Measurements from ENCODE around the gene CALB2.

The CALB2 gene

DNA sequence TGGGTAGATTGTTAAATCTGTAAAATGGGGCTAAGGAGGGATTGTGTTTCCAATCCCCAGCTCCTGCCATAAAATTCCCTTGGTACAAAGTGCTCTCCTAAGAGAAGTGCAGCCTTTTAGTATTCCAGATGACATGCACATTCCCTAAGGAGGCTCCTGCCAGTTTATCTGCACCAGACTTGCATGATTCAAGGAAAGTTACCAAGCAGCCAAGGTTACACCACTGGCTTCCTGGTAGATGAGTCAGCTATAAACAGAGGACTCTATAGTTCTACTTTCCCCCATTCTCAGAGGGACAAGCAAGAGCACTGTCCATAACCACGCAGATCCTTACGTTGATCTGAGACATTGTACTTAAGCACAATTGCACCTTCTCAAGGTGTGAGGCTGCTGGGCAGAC, 1.9 kb downstream of the CALB2 start:
- H3K27me3 Mint-ChIP-seq, result peaks cover 32% of the 10 kb centered on the region
- H3K9me3 Mint-ChIP-seq, result no peaks in the 10 kb centered on the region
- H3K36me3 Mint-ChIP-seq (ENCODE audit: low read depth), result no peaks in the 10 kb centered on the region
- H3K4me1 Mint-ChIP-seq (ENCODE audit: low read depth), result peaks cover 2% of the 10 kb centered on the region
- no peak overlapping the region for H3K27ac Mint-ChIP-seq
- no peak overlapping the region for H3K4me3 Mint-ChIP-seq
- DNase-seq, result no peak

DNA sequence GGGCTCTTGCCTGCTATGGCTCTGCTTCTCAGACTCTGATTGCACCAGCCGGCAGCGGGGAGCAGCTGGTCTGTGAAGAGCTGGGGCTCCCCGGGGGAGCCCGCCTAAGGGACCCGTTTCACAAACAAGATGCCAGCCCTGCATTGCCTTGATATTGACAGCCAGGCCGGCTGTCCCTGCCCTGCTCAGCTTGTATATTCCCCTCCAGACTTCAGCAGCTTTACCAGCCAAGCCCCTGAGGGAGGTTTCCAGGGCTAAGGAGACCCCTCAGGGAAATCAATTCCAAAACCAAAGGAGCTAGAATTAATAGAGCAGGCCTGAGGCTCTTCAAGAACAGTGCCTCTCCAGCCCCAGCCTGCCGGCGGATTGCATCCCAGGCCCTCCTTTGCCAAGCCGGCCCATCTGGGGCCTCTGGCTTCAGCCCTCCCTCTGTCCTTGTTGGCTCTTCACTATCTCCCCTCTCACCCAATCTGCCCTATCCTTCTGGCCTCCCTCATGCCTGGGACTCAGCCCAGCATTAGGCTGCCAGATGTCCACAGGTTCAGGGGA, 5.7 kb downstream of the CALB2 start:
- peaks cover 38% of the 10 kb centered on the region for H3K27me3 Mint-ChIP-seq
- DNase-seq, result no peak
- H3K4me1 Mint-ChIP-seq (ENCODE audit: low read depth), result no peaks in the 10 kb centered on the region
- H3K9me3 Mint-ChIP-seq, result no peaks in the 10 kb centered on the region
- no peaks in the 10 kb centered on the region for H3K36me3 Mint-ChIP-seq (ENCODE audit: low read depth)
- H3K4me3 Mint-ChIP-seq, result no peak overlapping the region
- H3K27ac Mint-ChIP-seq, result no peak overlapping the region

DNA sequence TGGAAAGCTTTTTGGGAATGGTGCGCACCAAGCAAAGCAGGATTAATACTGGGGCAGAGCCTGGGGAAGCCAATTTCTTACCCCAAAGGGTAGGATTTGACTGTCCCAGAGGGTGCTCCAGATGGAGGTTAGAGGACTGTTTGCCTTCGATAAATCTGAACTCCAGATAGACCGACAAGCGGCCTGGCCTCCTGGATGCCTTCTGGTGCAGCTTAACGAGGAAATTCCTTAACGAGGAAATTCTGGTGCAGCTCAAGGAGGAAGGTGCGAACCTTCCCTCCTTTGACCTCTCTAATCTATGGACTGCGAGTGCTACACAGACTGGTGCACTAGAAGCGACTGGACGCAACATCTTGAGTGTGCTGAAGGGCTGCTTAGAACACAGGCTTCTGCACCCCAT, 6.5 kb downstream of the CALB2 start:
- no peak for DNase-seq
- Mint-ChIP-seq H3K9me3 (no peaks in the 10 kb centered on the region), H3K4me3 (no peak overlapping the region), H3K36me3 (ENCODE audit: low read depth) (no peaks in the 10 kb centered on the region), H3K4me1 (ENCODE audit: low read depth) (no peaks in the 10 kb centered on the region), H3K27me3 (peaks cover 30% of the 10 kb centered on the region), H3K27ac (no peak overlapping the region)

DNA sequence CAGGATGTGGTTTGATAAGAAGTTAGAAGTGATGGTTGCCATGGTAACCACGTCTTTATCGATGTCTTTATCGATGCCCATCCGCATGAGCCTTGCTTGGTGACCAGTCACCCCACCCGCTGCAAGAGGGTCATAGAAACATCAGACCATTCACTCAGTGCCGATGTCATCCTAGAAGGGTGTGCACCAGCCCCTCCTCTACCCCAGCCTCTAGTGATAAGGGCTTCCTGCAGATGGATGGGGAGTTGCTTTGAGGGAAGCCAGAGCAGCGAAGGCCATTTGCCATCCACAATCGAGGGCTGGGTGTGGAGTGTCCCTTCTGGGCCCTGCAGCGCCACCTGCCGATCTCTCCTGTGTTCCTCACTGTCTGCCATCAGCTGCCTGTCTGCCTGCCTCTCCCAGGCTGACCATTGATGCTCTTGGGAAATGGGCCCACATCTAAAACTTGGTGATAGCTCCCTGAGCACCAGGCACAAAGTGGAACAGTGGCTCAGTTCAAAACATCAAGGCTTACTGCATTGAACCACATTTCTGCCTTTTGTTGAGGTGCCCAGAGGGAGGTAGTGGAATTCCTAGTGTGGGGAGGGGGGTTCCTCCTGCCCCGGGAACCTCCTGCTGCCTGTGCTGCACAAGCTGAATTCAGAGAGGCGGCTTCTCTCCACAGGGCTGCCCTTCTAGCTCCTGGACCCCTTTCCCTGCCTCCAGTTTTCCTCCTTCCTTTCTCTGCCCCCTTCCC, 8.9 kb downstream of the CALB2 start:
- Mint-ChIP-seq H3K9me3 (no peaks in the 10 kb centered on the region), H3K27me3 (peaks cover 36% of the 10 kb centered on the region), H3K4me1 (ENCODE audit: low read depth) (no peaks in the 10 kb centered on the region), H3K36me3 (ENCODE audit: low read depth) (no peaks in the 10 kb centered on the region), H3K27ac (no peak overlapping the region), H3K4me3 (no peak overlapping the region)
- DNase-seq, result peak; percentile 40

DNA sequence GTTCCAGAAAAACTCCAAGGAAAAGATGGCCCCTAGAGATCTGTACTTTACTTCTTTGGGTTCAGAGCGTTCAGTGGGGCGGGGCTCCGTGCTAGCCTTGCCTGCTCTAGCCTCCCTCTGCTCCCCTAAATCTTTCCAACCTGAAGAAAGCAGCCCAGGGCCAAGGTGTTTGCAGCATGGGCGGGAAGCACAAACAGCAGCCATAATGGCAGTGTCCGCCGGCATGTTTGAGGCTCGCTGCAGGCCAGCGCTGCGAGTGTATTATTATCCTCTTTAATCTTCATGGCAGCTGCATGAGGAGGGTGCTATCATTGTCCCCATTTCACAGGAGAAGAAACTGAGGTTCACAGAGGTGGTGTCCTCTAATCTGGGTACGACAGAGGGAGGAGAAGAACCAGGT, 10.4 kb downstream of the CALB2 start:
- DNase-seq, result no peak
- Mint-ChIP-seq H3K36me3 (ENCODE audit: low read depth) (no peaks in the 10 kb centered on the region), H3K27ac (no peak overlapping the region), H3K4me1 (ENCODE audit: low read depth) (no peaks in the 10 kb centered on the region), H3K27me3 (peaks cover 44% of the 10 kb centered on the region), H3K4me3 (no peak overlapping the region), H3K9me3 (no peaks in the 10 kb centered on the region)

DNA sequence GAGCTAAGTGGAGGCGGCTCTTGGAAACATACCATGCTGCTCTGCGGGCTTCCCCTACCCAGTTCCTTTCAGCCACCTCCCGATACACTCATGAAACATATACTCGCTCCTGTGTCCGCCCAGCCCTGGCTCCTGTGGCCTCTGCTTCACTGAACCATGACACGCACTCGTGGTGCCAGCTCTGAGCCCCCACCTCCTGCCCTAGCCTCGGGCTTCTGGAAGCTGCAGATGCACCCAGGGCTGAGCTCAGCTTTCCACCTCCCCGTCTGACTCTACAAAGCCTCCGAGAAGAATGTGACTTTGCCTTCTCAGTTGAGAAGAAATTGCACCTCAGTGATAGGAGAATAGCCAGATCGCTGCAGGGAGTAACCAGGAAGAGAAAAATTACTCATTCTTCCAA, 11.0 kb downstream of the CALB2 start:
- Mint-ChIP-seq H3K4me1 (ENCODE audit: low read depth) (no peaks in the 10 kb centered on the region), H3K4me3 (no peak overlapping the region), H3K27ac (no peak overlapping the region), H3K36me3 (ENCODE audit: low read depth) (no peaks in the 10 kb centered on the region), H3K27me3 (peaks cover 47% of the 10 kb centered on the region), H3K9me3 (no peaks in the 10 kb centered on the region)
- DNase-seq, result no peak

DNA sequence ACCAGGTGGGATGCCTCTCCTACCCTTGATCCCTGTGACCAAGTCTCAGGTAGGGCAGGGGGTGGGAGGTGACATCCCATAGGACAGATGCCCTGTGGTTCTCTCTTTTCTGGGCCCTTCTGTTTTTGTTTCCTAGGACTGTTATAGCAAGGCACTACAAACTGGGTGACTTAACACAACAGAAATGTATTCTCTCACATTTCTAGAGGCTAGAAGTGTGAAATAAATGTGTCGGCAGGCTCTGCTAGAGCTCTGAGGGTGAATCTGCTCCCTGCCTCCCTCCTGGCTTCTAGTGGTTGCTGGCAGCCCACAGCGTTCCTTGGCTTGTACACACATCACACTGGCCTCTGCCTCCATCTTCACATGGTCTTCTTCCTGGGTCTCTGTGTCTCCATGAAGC, 12.7 kb downstream of the CALB2 start:
- DNase-seq, result no peak
- Mint-ChIP-seq H3K9me3 (no peaks in the 10 kb centered on the region), H3K27me3 (peaks cover 51% of the 10 kb centered on the region), H3K27ac (no peak overlapping the region), H3K4me3 (no peak overlapping the region), H3K36me3 (ENCODE audit: low read depth) (no peaks in the 10 kb centered on the region), H3K4me1 (ENCODE audit: low read depth) (no peaks in the 10 kb centered on the region)

DNA sequence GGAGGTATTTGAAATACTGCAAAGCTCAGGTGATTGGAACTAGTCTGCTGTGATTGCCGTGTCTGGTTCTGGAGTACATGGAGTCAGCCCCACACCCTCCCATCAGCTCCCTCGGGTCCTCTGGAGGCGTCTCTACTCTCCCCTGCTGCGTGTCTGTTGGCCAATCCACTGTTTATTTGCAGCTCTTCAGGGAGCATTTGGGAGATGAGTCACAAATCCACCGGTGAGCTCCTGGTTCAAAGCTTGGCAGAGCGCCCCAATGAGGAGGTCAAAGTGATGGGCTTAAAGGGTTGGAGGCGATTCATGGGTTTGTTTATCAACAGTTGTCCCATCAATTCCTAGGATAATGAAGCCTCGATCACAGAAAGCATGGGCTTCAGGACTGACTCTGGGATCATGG, 14.6 kb downstream of the CALB2 start:
- peaks cover 48% of the 10 kb centered on the region for H3K27me3 Mint-ChIP-seq
- H3K27ac Mint-ChIP-seq, result no peak overlapping the region
- no peaks in the 10 kb centered on the region for H3K9me3 Mint-ChIP-seq
- no peaks in the 10 kb centered on the region for H3K36me3 Mint-ChIP-seq (ENCODE audit: low read depth)
- H3K4me1 Mint-ChIP-seq (ENCODE audit: low read depth), result no peaks in the 10 kb centered on the region
- DNase-seq, result no peak
- H3K4me3 Mint-ChIP-seq, result no peak overlapping the region

DNA sequence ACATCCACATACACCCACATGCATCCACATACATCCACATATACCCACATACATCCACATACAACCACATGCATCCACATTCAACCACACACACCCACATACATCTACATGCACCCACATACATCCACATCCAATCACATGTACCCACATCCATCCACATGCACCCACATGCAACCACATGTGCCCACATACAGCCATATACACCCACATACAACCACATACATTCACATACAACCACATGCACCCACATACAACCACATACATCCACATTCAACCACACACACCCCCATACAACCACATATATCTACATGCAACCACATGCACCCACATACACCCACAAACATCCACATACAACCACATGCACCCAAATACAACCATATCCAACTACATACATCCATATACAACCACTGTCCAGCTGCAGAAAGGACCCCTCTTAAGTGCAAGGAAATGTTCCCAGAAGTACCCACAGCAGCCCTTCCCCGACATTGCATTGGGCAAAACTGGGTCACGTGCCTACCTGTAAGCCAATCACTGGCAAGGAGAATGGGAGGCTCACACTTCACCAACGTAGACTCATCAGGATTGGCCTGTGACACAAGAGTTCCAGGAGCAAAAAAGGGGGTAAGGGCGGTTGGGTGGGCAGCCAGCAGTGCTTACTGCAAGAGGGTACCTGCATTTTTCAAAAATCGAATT, 18.1 kb downstream of the CALB2 start:
- H3K4me1 Mint-ChIP-seq (ENCODE audit: low read depth), result no peaks in the 10 kb centered on the region
- H3K36me3 Mint-ChIP-seq (ENCODE audit: low read depth), result no peaks in the 10 kb centered on the region
- DNase-seq, result no peak
- no peak overlapping the region for H3K4me3 Mint-ChIP-seq
- no peaks in the 10 kb centered on the region for H3K9me3 Mint-ChIP-seq
- no peak overlapping the region for H3K27ac Mint-ChIP-seq
- peaks cover 50% of the 10 kb centered on the region for H3K27me3 Mint-ChIP-seq

DNA sequence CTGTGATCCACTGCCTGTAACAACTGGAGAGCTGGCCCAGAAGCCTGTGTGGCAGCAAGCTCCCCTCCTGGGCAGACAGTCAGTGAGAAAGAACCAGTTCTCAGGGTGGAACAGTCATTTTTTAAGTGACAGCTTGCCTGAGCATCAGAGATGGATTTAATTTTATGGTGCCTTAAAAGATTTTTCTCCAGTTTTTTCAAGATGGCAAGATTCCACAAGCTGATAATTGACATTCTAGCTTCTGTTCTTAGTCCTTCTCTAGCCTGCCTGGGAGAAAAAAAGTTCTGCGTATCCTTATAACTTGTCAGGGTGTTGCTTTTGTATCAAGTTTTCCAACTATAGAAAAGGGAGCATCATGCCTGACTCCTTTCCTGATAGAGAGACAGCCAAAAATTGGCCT, 21.2 kb downstream of the CALB2 start:
- DNase-seq, result no peak

DNA sequence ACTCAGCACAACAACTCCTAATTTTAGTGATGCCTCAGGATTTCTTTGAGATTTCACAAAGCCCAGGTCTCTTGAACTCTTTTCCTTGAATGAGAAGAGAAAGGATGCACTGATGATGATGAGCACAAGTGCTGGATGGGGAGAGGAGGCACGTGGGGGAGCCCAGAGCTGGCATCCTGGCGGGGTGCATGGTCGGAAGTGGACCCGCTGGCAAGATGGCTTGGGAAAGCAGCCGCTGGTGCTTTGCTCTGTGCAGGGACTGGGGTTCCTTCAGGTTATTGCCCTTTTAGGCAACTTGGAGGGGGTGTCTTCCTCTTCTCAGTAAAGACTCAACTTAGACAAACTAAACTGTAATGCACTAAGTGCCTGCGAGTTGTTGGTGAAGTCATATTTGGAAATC, 22.3 kb downstream of the CALB2 start:
- no peak for DNase-seq
- Mint-ChIP-seq H3K36me3 (ENCODE audit: low read depth) (no peaks in the 10 kb centered on the region), H3K4me3 (no peak overlapping the region)

More for the DNA sequence above, 21.2 kb downstream of the CALB2 start:
- H3K4me3 Mint-ChIP-seq, result no peak overlapping the region
- H3K4me1 Mint-ChIP-seq (ENCODE audit: low read depth), result no peaks in the 10 kb centered on the region
- H3K27ac Mint-ChIP-seq, result no peak overlapping the region
- H3K9me3 Mint-ChIP-seq, result no peaks in the 10 kb centered on the region
- H3K27me3 Mint-ChIP-seq, result peaks cover 34% of the 10 kb centered on the region
- H3K36me3 Mint-ChIP-seq (ENCODE audit: low read depth), result no peaks in the 10 kb centered on the region

DNA sequence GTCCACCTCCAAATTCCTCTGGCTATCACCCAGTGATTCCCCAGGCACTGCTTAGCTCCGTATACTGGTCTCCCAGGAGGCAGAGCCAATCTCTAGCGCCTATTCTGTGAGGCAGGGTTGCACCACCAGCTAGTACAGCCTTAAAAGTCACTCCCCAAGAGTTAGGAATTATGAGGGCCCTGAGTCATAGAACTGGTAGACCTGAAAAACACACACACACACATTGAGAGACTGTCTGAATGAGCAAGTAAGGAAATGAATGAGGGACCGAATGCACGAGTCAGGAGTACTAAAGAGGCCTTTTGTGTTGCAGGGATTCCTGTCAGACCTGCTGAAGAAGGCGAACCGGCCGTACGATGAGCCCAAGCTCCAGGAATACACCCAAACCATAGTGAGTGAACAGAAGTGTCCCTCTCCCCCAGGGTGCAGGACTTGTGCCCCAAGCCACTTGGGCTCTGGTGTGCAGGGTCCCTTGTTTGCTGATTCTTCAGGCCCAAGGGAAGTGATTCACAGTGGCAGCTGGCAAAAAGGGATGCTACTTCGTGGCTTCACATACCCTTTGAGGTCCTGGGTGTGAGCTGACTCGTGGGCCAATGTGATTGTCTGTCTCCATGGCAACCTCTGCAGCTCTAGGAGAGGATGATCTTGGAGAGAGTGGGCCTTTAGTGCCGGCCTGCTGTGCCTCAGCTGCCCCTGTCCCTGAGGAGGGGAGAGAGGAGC, 24.7 kb downstream of the CALB2 start:
- Mint-ChIP-seq H3K36me3 (ENCODE audit: low read depth) (no peaks in the 10 kb centered on the region), H3K27ac (no peak overlapping the region), H3K4me1 (ENCODE audit: low read depth) (peaks cover 7% of the 10 kb centered on the region), H3K9me3 (no peaks in the 10 kb centered on the region), H3K4me3 (no peak overlapping the region), H3K27me3 (peaks cover 52% of the 10 kb centered on the region)
- no peak for DNase-seq

More for the DNA sequence above, 22.3 kb downstream of the CALB2 start:
- H3K9me3 Mint-ChIP-seq, result no peaks in the 10 kb centered on the region
- no peak overlapping the region for H3K27ac Mint-ChIP-seq
- peaks cover 40% of the 10 kb centered on the region for H3K27me3 Mint-ChIP-seq
- no peaks in the 10 kb centered on the region for H3K4me1 Mint-ChIP-seq (ENCODE audit: low read depth)

DNA sequence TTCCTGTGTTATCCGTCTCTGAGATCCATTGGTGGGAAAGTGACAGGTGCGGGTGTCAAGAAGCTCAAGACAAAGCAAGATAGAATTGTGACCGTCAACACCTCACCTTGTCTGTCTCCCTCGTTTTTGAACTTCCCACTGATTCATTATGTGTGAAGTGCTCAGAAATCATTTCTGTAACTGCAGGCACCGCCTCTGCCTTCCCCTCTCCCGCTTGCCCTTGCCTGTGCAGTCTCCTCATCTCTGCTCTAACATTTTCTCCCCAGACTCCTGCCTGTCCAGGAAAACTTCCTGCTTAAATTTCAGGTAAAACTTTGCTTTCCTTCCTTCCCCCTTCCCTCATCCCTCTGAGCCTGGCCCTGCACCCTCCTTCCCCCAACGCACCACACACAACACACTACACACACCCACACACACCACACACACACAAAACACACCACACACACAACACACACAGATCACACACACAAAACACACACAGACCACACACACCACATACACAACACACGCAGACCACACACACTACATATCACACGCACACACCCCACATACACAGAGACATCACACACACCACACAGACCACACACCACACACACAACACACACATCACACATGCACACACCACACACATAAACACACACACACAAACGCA, 25.7 kb downstream of the CALB2 start:
- H3K27me3 Mint-ChIP-seq, result peaks cover 52% of the 10 kb centered on the region
- H3K4me1 Mint-ChIP-seq (ENCODE audit: low read depth), result peaks cover 7% of the 10 kb centered on the region
- H3K4me3 Mint-ChIP-seq, result no peak overlapping the region
- H3K36me3 Mint-ChIP-seq (ENCODE audit: low read depth), result no peaks in the 10 kb centered on the region
- no peaks in the 10 kb centered on the region for H3K9me3 Mint-ChIP-seq
- H3K27ac Mint-ChIP-seq, result no peak overlapping the region
- DNase-seq, result no peak

DNA sequence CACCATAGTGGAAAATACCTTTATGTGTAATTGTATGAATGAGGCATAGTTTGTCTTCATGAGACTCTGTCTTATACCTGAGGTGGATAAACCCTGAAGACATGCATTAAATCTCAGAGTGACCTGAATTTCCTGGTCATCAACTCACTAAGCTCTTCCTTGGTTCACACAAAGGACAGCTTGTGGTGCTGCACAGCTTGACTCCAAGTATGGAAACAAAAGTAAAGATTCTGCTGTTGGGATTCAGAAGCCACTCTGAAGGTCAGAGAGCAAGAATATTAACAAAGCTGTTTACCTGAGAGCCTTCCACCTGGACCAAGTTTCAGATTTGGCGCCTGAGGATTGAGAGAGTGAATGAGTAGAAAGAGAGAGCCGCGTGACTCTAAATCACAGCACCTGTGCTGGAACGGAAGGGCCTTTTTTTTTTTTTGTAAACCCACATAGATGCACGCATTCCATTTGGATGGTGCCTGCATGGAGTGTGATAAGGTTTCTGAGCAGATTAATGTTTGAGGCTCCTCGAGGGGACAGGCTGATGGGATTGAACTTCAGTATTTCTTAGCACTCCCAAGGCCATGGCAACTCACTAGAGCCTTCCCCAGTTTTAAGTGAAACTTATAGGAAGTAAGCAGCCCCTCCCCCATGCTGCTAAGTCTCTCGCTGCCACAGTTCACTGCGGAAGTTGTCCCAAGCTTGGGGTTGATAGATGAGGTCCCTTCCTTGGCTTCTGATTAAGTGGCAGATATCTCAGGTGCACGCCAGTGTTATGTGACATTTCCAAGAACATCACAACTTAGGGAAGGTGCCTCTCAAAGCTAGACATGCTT, 28.7 kb downstream of the CALB2 start:
- Mint-ChIP-seq H3K4me1 (ENCODE audit: low read depth) (peaks cover 7% of the 10 kb centered on the region), H3K36me3 (ENCODE audit: low read depth) (no peaks in the 10 kb centered on the region), H3K9me3 (no peaks in the 10 kb centered on the region), H3K27ac (no peak overlapping the region), H3K4me3 (no peak overlapping the region), H3K27me3 (peaks cover 52% of the 10 kb centered on the region)
- DNase-seq, result no peak
